Stimulated activated CD4-positive, alpha-beta T cell treated with anti-CD3 and anti-CD28 coated beads, Interleukin-2, amount 100 ng/mL, for 48 hours (primary cell): ENCODE results near the gene CHST11.
"Not testable (repeated sequence)": the region's sequence is repeated elsewhere in the genome, so short reads cannot be mapped to it uniquely, and the experiment has no call there.

Experiments
- DNase-seq, 2 donors: peaks; one replicate each; pipeline ENCODE4 v3.0.0-alpha.2; 2020

Gene CHST11

GRCh38 chr12:104568487-104568868 is 111.7 kb downstream of the CHST11 start:
- no peak for DNase-seq

DNA sequence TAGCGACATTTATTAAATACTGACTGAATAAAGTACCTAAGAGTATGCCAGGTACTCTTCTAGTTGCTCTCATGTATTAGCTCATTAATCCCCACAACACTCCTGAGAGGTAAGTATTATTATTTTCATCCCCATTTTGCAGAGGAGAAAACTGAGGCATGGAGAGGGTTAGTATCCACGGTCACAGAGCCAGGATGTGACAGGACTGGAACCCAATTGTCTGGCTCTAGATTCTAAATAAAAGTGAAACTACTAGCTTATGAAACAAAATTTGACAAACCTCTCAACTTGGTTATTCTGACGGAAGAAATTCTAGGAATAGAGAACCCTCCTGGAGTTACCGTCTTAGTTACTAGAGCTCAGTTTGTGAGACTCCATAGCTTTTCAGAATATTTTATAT is 112.2 kb downstream of the CHST11 start:
- no peak for DNase-seq

DNA sequence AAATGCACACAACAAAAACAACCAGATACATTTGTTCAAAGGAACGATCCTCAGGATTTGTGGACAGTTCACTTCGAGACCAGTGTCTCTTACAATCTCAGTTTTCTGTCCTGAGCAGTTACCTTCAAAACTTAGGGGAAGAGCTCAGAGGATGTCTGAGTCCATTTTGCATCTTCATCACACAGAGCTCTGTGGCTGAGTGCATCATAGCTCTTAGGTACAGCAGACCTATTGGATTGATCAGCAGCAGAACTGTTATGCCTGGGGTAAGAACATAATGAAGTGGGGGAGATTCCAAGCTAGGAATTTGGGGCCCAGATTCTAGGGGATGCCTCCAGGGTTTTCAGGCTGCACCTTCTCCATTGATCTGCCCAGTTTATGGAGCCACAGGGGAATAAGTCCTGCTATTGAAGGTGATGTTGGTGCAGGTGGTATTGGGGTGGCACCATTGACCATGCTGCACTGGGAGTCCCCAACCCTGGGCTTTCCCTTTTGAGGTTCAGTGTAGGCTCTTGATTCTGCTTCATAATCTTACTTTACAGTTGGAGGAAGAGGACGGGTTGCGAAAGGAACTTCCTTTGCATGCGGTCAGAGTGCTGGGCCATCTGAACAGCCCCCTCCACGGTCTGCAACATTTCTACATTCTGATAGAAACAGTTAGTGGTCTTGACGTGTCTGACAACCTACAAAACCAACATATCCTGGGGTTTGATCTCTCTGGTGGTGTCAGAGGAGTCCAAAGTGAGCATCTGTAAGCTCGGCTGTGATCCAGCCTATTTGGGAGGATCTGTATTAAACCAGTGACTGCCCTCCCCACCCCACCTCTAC is 112.8 kb downstream of the CHST11 start:
- peak in 1 of 2 donors; percentile 10 for DNase-seq

GRCh38 chr12:104570174-104570907 is 113.6 kb downstream of the CHST11 start:
- no peak for DNase-seq

DNA sequence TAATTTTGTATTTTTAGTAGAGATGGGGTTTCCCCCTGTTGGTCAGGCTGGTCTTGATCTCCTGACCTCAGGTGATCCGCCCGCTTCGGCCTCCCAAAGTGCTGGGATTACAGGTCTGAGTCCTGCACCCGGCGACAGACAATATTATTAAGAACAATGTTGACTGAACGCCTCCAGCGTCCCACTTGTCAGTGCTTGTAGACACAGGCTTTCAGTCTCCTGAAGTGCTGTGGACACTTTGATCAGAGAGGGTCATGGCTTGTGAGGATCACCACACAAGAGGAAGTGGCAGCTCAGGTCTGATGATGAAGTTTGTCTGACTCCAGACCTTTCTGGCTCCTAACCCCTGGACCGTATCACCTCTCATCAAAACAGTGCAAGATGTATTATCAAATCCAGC is 114.6 kb downstream of the CHST11 start:
- DNase-seq: no peak

DNA sequence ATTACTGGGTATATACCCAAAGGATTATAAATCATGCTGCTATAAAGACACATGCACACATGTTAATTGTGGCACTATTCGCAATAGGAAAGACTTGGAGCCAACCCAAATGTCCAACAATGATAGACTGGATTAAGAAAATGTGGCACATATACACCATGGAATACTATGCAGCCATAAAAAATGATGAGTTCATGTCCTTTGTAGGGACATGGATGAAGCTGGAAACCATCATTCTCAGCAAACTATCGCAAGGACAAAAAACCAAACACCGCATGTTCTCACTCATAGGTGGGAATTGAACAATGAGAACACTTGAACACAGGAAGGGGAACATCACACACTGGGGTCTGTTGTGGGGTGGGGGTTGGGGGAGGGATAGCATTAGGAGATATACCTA is 117.6 kb downstream of the CHST11 start:
- not testable (repeated sequence) for DNase-seq

- DNase-seq: not testable (repeated sequence)
These were observed 118.0 kb downstream of the CHST11 start for GRCh38 chr12:104574758-104575157.

DNA sequence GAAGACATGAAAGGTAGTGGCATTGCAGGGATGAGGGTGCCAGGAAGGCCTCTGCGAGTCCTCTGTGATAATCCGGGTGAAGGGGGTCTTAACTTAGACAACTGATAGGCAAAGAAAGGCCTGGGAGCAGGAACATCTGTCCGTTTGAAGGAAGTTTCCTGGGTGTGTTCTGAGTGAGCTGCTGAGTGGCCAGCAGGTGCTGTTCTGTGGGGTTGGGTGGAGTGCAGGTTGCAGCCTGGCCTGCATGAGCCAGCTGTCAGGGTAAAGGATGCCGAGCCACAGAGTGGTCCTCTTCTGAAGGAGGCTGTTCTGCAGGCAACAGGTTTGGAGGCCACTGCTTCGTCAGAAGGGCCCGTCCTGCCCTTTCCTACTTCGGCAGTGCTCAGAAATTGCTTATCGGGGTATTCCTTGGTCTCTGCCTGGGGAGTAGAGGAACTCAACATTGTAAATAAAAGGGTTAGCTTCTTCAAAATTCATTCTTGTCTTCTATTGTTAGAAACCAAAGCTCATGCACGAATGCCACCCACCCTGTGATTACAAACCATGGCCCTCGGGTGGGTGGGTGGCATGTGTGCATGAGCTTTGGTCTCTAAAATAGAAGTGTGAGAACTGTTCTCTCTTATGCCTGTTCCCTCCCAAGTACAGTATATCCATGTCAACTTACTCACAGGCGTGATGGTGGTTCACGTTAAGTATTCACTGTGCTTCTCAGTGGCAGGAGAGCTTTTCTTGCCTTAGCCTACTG is 118.9 kb downstream of the CHST11 start:
- no peak for DNase-seq

DNA sequence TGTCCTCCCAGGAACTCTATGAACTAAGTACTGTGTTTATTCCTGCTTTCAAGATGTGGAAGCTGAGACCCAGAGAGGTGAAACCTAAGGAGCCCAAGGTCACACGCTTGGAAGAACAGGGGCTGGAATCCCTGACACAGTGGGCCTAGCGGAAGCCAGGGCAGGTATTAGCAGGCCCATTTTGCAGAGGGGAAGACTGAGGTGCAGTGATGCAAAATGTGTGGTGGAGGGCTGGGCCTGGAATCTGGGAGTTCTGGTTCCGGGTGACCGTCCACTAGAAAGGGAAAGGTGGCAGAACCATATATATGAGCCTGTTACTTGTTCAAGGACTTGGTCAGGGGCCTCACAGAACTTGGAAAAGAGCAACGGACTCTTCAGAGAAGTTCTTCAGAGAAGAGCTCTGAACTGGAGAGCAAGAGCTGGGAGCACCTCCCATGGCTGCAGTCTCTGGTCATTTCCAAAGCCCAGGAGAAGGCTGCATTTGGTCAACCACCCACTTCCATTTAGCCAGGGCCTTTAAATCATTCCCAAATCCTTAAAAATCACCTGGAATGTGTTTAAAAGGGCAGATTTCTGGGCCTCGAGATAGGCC is 119.5 kb downstream of the CHST11 start:
- DNase-seq: no peak

DNA sequence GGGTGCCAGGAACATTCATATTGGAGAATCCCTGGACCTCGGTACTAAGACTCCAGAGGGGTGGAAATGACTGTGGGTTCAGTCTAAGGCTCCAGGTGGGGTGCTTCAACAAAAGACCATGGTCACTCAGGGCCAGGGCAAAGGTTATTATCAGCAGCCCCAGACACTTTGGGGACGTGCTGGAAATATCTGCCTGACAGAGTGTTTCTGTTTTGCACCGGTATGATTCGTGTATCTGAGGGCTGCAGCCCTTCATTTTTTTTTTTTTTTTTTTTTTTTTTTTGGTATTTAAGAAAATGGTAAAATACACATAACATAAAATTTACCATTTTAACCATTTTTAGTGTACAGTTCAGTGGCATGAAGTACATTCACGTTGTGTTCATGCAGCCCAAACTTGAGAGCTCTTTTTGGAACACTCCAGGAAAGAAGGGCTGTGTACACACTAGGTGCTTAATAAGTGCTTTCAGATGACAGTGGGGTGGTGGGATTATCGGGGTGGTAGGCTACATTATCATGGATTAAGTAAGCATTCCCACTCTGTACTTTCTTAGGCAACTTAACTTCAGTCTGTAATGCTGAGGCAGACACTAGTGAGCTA is 120.3 kb downstream of the CHST11 start:
- DNase-seq: no peak

DNA sequence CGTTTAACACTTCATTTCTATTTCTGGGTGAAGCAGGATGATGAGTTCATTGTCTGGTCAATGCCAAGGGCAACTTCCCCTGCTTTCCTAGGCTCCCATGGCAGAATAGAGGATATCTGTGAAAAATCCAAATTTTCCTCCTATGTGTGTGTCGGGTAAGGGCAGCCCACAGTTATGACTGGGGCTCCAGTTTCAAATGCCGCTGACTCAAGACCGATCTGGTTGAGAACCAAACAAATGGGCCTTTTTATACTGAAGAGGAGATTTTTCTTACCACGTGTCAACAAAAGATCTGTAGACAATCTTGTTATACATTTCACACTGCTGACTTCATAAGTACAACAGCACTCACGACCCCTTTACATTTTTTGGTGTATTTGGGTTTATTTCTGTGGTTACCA is 120.8 kb downstream of the CHST11 start:
- DNase-seq: no peak

GRCh38 chr12:104578453-104578852 is 121.7 kb downstream of the CHST11 start:
- peak in 1 of 2 donors; percentile 37 for DNase-seq

DNA sequence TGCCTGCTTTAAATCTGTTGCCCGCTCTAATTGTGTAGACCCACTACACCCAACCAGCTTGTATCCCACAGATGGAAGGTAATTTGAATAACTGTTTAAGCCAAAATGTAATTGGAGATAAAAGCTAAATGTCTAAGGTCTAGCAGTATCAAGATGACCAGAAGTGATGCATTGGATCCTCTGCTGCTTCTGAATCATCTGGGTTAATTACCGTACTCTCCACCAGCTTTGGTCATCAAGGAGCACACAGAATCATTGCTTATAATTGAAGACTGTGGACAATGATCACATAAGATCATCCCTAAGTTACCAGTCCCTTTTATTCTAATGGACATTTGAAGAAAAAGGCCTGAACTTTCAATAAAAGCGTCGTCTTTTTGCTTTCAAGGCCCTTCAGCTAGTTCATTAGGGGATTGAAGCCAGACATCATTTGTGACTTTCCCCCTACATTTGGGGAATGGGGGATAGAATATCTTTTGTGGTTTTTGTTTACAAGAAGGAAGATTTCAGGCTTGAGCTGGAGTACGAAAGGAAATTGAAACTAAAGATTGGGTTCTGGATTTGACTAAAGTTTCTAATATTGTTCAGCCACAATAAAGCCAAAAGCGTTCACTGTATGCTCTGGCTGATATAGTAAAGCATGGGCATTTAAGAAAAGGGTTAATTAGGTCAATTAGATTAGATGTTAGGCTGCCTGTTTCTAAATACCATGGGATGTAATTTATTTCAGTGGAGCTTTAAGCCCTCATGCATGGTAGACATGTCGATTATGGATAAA is 123.2 kb downstream of the CHST11 start:
- no peak for DNase-seq

GRCh38 chr12:104581005-104581570 is 124.3 kb downstream of the CHST11 start:
- DNase-seq: no peak

DNA sequence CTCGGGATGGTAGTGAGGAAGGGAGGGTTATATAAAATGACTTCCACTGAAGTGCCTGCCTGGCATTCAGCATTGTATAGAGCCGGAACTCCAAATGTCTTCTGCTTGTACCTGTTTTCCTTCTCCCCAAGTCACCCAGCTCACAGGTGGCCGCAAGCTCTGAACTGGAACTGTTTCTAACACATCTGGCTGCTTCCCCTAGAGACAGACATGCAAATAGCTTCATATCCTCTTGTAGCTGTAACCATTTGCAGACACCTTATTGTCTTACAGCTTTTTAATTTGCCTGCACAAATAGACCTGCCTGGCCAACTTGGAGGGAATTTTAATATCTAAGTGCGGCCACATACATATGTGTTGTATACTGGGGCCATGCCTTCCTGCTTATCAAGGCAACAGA is 126.0 kb downstream of the CHST11 start:
- DNase-seq: no peak

DNA sequence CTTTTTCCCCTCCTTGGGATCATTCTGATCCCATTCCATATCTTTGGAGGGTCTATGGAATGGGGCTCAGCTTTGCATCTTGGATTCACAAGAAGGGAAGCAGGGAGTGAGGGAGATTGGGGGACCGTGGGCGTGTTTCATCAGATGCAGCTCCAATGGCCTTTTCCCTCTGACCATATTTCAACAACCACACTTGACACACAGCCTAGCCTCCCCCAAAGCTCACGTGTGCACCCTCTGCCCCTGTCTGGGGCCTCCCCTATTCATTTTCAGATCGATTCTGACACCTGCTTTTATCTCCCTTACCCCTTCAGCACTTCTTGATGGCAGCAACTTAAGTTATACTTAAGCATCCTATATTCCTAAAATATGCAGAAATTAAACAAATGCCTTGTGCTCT is 126.6 kb downstream of the CHST11 start:
- no peak for DNase-seq

DNA sequence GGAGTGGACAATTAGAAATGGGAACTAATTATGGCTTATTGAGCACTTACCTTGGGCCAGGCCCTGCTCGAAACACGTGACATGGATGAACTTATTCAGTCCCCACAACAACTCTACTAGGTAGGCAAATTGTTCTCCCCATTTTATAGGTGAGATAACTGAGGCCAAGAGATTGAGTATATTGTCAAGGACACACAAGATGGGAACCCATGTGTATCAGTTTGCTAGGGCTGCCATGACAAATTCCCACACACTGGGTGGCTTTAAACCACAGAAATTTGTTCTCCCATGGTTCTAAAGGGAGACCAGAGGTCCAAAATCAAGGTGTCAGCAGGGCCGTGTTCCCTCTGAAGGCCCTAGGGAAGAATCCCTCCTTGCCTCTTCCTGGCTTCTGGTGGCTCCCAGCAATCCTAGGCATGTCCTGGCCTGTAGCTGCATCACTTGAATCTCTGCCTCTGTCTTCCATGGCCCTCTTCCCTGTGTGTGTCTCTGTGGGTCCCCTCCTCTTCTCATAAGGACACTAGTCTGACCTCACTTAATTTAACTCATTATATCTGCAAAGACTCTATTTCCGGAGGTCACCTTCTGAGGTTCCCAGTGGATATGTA is 128.8 kb downstream of the CHST11 start:
- no peak for DNase-seq

DNA sequence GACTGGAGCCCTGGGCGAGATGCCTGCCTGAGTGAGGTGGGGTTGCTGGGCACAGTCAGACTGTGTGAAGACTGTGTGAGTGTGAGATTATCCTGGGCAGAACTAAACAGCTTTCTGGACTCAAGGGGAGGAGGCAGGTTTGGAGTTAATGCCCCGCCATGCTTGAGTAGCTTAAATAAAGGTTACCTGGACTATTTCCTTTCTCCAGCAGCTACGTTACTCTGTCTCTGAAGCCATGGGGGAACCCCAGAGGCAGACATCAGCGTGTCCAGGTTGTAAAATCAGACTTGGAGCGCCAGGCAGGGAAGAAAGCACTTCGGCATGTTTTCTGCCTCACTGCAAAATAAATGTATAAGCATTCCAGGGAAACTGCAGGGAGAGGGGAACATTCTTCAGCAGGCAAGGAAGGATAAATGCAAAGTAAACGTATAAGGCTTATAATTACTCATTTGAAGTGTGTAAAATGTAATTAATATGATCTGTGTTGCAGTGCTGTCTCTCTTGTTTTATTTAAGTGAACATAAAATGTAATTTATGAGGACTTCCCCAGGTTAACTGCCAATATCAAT is 129.7 kb downstream of the CHST11 start:
- DNase-seq: no peak

- no peak for DNase-seq
These were observed 131.5 kb downstream of the CHST11 start for GRCh38 chr12:104588047-104588920.
